ENCODE data around the gene TSR2. TPM values are rescaled to one million over a fixed set of nuclear protein-coding genes. Genes with fewer than 3 reads are reported as not detected.

The TSR2 gene
- total RNA-seq, 1 experiment from 2014 or later: 16.4 TPM

Other genes starting within 250 kb of the TSR2 start
- gene WNK3, start 82.4 kb upstream of the TSR2 start, total RNA-seq (2014; rRNA removed; shearing (Covaris generic); ENCODE audit: low replicate concordance): 0.07 TPM in 1 of 2 replicates, not detected in the other
- gene FGD1, start 55.8 kb downstream of the TSR2 start, total RNA-seq (2014; rRNA removed; shearing (Covaris generic); ENCODE audit: low replicate concordance): 8.2 and 10.3 TPM in 2 replicates
- 11.0 and 11.8 TPM in 2 replicates for gene GNL3L, start 89.8 kb downstream of the TSR2 start, total RNA-seq (2014; rRNA removed; shearing (Covaris generic); ENCODE audit: low replicate concordance)

Measured in MG63 (cell line).